ENCODE measurements around the gene TUT4.

DNA sequence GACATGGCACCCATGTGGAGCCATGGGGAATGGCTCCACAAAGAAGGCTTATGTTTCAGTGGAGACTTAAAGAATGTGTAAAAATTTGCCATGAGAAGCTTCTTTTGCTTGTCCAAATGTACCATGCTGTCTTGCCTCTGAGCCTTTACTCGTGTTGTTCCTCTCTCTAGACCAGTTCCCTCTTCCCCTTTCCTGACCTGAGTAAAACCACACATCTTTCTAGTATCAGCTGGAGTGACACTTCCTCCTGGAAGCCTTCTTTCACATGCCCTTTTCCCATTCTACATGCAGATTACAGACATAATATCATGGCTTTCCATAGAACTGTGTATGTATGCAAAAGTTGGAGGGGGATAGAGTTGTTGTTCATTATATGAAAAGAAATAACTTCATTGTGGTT lies 35.6 kb upstream of the TUT4 start:
- TF ChIP-seq FOXM1 (IDR thresholded peaks at IDR 0.05; ENCODE audit: borderline replicate concordance) = no peak
- TF ChIP-seq BHLHE40 (IDR thresholded peaks at IDR 0.05; ENCODE audit: borderline replicate concordance) = no peak
- TF ChIP-seq SP1 (IDR thresholded peaks at IDR 0.05) = no peak
- TF ChIP-seq NFRKB (IDR thresholded peaks at IDR 0.05) = no peak
- no peak for TF ChIP-seq CTBP1 (IDR thresholded peaks at IDR 0.05; ENCODE audit: borderline replicate concordance)
- TF ChIP-seq TARDBP (IDR thresholded peaks at IDR 0.05) = no peak
- no peak for TF ChIP-seq HDGF (IDR thresholded peaks at IDR 0.05; ENCODE audit: borderline replicate concordance)
- no peak for TF ChIP-seq FOXA1 (IDR thresholded peaks at IDR 0.05)
- no peak for TF ChIP-seq ZNF384 (IDR thresholded peaks at IDR 0.05)
- no peak for TF ChIP-seq ELF4 (IDR thresholded peaks at IDR 0.05)

Measured in HEK293T (cell line).